IPS DF 6.9 (cell line): ENCODE data around the gene RB1.
"Not testable (repeated sequence)": the region's sequence is repeated elsewhere in the genome, so short reads cannot be mapped to it uniquely, and the experiment has no call there.

Experiments used
- DNase-seq: peaks from one replicate; pipeline ENCODE4 v3.0.0-alpha.2; 2013; ENCODE audit warnings: low read depth, low spot score
- H3K27ac ChIP-seq: one replicate; pipeline ENCODE4 v1.5.1; 2013; ENCODE audit warnings: low read length, control low read depth
- H3K27me3 ChIP-seq: 2 replicates; pipeline ENCODE4 v1.6.1; 2013; ENCODE audit warnings: mild to moderate bottlenecking, low read length; ENCODE audit not compliant: control insufficient read depth, insufficient read depth
- H3K36me3 ChIP-seq: 2 replicates; pipeline ENCODE4 v1.6.1; 2013; ENCODE audit warnings: low read length; ENCODE audit not compliant: control insufficient read depth, insufficient read depth
- H3K4me1 ChIP-seq: 2 replicates; pipeline ENCODE4 v1.6.1; 2013; ENCODE audit warnings: low read length; ENCODE audit not compliant: control insufficient read depth, insufficient read depth
- H3K4me3 ChIP-seq: 2 replicates; pipeline ENCODE4 v1.5.1; 2013; ENCODE audit warnings: mild to moderate bottlenecking, low read length
- H3K9me3 ChIP-seq: 2 replicates; pipeline ENCODE4 v1.6.1; 2013; ENCODE audit warnings: low read length, inconsistent platforms; ENCODE audit not compliant: control insufficient read depth, insufficient read depth
- WGBS: extraction: QIAGEN DNeasy Blood & Tissue Kit; methylation state at CpG from one replicate; pipeline ENCODE4 v1.1.7; 2013; ENCODE audit warnings: mixed read lengths, missing lambda C conversion rate; ENCODE audit not compliant: insufficient read length, insufficient coverage; 5-methylcytosine and 5-hydroxymethylcytosine counted together

RB1 gene

DNA sequence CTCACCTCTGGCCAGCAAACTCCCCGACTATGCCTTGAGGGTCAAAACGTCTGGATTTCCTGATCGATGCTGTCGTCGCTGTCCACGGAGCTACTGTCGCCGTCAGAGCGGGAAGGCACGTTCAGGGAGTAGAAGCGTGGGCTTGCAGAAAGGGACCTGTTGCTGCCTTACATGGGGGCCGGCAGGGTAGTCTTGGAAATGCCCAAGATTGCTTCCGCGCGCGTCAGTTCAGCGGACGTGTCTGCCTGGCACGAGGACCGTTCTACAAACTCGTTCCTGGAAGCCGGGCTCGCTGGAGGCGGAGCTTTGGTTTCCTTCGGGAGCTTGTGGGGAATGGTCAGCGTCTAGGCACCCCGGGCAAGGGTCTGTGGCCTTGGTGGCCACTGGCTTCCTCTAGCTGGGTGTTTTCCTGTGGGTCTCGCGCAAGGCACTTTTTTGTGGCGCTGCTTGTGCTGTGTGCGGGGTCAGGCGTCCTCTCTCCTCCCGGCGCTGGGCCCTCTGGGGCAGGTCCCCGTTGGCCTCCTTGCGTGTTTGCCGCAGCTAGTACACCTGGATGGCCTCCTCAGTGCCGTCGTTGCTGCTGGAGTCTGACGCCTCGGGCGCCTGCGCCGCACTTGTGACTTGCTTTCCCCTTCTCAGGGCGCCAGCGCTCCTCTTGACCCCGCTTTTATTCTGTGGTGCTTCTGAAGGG lies 15.4 kb downstream of the RB1 start:
- no CpG with 5 or more reads among the region's 47 CpGs for WGBS
- H3K4me3 ChIP-seq = no peak overlapping the region
- H3K27me3 ChIP-seq = no peaks in the 10 kb centered on the region
- DNase-seq = no peak
- H3K27ac ChIP-seq = no peak overlapping the region
- peaks cover 2% of the 10 kb centered on the region; the same call in 1 of the 2 replicates for H3K36me3 ChIP-seq
- no peaks in the 10 kb centered on the region for H3K9me3 ChIP-seq
- no peaks in the 10 kb centered on the region for H3K4me1 ChIP-seq

DNA sequence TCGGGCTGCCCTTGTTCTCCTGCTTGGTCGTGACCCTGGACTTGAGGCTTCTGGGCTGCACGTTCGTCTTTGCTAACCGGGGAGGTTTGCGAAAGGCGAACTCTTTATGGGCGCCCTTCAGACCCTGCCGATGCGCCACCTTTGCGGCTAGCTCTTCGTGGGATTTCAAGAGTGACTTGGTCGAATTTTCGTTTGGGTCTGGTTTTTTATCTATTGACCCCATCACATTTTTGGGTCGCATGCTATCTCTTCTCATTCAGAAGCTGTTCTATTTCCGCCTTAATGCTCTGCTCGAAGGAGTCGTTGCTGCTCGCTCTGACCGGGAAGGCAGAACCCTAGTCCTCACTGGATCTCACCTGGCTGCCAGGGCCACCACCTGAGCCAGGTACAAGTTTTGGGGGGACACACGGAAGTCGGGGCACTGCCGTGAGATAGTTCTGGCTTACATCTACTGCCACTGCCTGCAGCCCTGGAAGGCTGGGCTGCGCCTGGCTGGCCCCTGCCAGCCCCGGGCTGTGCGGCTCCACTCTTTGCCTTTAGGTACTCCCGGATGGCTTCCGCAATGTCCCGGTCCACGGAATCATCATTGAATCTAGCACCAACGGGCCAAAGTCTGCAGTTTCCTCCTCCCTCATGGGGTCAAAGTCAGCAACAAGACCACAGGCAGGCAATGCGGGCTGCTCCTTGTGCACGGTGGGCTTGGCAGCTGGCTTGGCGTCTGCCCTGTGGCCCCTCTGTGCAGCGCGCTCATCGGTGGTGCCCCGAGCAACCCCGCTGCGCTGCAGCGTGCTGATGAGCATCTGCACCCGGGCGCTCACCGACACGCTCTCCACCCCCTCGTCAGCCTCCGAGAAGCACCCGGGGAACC lies 16.2 kb downstream of the RB1 start:
- Histone ChIP-seq H3K27ac (no peak overlapping the region), H3K36me3 (peaks cover 2% of the 10 kb centered on the region; the same call in 1 of the 2 replicates), H3K27me3 (no peaks in the 10 kb centered on the region), H3K4me1 (no peaks in the 10 kb centered on the region), H3K9me3 (no peaks in the 10 kb centered on the region), H3K4me3 (no peak overlapping the region)
- no peak for DNase-seq
- no CpG with 5 or more reads among the region's 48 CpGs for WGBS

DNA sequence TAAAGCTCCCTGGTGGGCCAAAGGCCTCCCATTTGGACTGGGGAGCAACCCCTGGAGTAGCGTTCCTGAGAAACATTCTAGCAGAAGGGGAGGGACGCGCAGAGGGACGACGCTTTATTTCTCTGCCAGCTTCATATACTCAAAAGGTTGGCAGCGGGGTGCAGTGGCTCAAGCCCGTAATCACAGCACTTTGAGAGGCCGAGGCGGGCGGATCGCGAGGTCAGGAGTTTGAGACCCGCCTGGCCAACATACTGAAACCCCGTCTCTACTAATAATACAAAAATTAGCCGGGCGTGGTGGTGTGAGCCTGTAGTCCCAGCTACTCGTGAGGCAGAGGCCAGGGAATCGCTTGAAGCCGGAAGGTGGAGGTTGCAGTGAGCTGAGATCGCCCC lies 16.8 kb downstream of the RB1 start:
- Histone ChIP-seq H3K27me3 (no peaks in the 10 kb centered on the region), H3K9me3 (no peaks in the 10 kb centered on the region), H3K36me3 (peaks cover 2% of the 10 kb centered on the region; the same call in 1 of the 2 replicates), H3K27ac (no peak overlapping the region), H3K4me1 (no peaks in the 10 kb centered on the region), H3K4me3 (no peak overlapping the region)
- WGBS = no CpG with 5 or more reads among the region's 20 CpGs
- no peak for DNase-seq

DNA sequence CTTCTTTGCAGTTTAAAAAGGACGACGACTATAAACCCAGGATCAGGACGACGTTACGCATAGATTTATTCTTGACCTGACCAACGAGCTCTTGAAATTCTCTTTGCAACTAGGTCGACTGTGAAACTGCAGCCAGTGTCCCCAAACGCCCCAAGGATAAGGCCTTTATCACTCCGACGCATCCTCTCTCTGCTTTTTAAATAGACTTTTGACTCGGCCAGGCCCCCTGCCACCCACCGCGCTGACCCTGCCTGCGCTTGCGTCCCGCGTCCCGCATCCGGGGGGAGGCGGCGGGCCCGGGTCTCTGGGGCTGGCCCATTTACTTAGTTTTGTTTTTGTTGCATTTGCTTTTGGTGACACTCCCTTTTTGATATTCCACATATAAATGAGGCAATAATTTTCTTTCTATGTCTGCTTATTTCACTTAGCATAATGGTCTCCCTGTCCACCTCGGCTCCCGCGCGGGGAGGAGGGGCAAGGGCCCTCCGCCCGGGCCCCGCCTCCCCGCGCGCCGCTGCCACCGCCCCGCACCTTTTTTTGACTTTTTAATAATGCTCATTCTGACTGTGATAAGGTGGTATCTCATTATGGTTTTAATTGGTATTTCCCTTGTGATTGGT lies 17.4 kb downstream of the RB1 start:
- Histone ChIP-seq H3K36me3 (peaks cover 2% of the 10 kb centered on the region; the same call in 1 of the 2 replicates), H3K4me3 (no peak overlapping the region), H3K27me3 (no peaks in the 10 kb centered on the region), H3K4me1 (no peaks in the 10 kb centered on the region), H3K9me3 (no peaks in the 10 kb centered on the region), H3K27ac (no peak overlapping the region)
- no CpG with 5 or more reads among the region's 35 CpGs for WGBS
- DNase-seq = no peak

DNA sequence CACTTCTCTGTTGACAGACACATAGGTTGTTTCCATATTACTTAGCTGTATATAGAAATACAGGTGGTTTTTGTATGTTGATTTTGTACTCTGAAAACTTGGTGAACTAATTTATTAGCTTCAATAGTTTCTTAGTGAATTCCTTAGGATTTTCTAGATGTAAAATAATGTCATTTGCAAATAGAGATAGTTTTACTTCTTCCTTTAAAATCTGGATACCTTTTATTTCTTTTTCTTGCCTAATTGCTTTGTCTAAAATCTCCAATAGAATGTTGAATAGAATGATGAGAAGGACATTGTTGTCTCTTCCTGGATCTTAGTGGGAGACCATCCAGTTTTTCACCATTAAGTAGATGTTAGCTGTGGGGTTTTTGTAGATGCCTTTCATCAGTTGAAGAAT lies 18.7 kb downstream of the RB1 start:
- no peak overlapping the region for H3K27ac ChIP-seq
- H3K36me3 ChIP-seq = peaks cover 2% of the 10 kb centered on the region; the same call in 1 of the 2 replicates
- DNase-seq = no peak
- no peaks in the 10 kb centered on the region for H3K9me3 ChIP-seq
- no peaks in the 10 kb centered on the region for H3K27me3 ChIP-seq
- no peaks in the 10 kb centered on the region for H3K4me1 ChIP-seq
- no peak overlapping the region for H3K4me3 ChIP-seq

DNA sequence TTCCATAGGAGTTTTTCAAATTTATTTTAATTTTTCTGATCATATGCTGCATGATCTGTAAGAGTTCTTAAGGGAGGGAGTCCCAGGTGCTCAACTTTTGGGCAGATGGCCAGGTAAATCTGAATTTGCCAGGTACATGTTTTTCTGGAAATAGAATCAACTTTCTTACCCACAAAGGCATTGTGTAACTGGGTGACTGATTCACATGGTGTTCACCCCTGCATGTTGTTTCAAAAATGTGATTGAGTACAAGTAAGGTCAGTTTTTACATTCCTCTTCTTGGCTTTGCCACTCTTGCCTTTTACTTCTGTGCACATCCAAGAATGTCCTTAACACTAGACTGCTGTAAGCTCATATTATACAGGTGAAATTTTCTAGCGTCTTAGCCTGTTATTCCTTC lies 30.4 kb downstream of the RB1 start:
- Histone ChIP-seq H3K36me3 (no peaks in the 10 kb centered on the region), H3K27me3 (no peaks in the 10 kb centered on the region), H3K4me3 (no peak overlapping the region), H3K4me1 (no peaks in the 10 kb centered on the region), H3K27ac (no peak overlapping the region), H3K9me3 (no peaks in the 10 kb centered on the region)
- DNase-seq = no peak
- WGBS = no CpG with 5 or more reads among the region's 1 CpG

DNA sequence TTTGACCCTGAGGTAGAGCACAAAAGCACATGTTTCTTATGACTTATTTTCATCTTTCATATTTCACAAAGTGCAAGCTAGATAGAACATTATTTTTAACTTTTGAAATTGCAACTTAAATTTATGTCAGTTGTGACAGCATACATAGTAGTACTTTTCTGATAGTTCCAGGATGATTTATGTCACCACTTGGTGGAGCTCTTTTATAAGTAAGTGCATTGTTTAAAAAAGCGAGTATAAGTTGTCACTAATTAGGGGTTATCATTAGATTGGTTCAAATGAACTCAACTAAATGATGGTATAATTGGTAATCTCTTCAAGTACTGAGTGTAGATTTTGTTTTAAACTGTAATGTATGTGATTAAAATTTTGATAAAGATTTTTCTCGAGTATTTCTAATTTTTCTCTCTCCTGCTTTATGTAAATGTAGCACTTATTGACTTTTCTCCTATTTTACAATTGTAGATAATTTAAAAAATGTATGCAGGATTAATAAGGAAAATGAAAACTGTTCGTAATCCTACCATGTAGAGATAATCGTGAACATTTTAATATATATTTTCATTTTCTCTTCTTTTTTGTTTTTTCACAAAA lies 31.1 kb downstream of the RB1 start:
- no peaks in the 10 kb centered on the region for H3K27me3 ChIP-seq
- DNase-seq = no peak
- no peaks in the 10 kb centered on the region for H3K4me1 ChIP-seq
- no peaks in the 10 kb centered on the region for H3K36me3 ChIP-seq
- no peaks in the 10 kb centered on the region for H3K9me3 ChIP-seq
- H3K4me3 ChIP-seq = no peak overlapping the region
- no CpG with 5 or more reads among the region's 4 CpGs for WGBS
- no peak overlapping the region for H3K27ac ChIP-seq

DNA sequence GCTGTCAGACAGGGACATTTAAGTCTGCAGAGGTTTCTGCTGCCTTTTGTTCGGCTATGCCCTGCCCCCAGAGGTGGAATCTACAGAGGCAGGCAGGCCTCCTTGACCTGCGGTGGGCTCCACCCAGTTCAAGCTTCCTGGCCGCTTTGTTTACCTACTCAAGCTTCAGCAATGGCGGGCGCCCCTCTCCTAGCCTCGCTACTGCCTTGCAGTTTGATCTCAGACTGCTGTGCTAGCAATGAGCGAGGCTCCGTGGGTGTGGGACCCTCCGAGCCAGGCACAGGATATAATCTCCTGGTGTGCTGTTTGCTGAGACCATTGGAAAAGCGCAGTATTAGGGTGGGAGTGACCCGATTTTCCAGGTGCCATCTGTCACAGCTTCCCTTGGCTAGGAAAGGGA lies 35.6 kb downstream of the RB1 start:
- not testable (repeated sequence) for H3K4me3 ChIP-seq, H3K27ac ChIP-seq, H3K27me3 ChIP-seq, H3K4me1 ChIP-seq, H3K36me3 ChIP-seq, H3K9me3 ChIP-seq, DNase-seq
- WGBS = no CpG with 5 or more reads among the region's 11 CpGs

DNA sequence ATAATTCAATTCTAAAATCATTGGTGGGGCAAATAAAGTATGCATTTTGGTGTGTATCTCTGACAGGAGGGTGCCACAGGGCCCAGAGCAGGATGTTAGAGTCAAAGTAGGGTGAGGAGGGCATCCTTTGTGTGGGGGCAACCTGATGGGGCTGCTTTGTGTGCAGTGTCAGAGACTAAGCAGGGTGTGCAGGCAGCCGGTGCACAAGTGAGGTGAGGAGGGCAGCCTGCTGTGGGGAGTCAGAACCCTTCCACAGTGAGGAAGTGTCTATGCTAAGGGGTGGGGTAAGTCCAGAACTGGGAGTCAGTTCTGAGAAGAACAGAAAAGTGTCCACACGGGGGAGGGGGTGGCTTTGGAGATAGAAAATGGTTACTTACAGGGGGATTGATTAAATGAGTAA lies 40.7 kb downstream of the RB1 start:
- Histone ChIP-seq H3K27me3 (no peaks in the 10 kb centered on the region), H3K27ac (no peak overlapping the region), H3K9me3 (no peaks in the 10 kb centered on the region), H3K4me3 (no peak overlapping the region), H3K36me3 (no peaks in the 10 kb centered on the region), H3K4me1 (no peaks in the 10 kb centered on the region)
- no CpG with 5 or more reads among the region's 2 CpGs for WGBS
- DNase-seq = no peak

DNA sequence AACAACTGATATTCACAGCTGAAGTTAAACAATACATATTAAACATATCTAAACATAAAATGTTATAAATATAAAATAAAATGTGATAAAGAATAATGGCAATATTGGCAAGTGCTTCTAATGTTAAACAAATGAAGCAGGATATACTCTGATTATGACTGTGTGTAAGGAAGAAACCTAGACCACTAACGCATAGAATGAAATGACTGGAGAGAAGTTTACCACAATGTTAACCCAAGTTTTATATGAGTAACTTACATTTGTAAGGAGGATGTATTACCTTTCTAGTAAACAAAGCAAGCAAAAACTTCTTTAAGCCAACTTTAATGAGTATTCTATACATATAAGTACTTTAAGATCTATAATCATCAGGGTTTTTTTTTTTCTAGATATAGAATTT lies 43.0 kb downstream of the RB1 start:
- Histone ChIP-seq H3K4me3 (no peak overlapping the region), H3K27me3 (no peaks in the 10 kb centered on the region), H3K9me3 (no peaks in the 10 kb centered on the region), H3K4me1 (no peaks in the 10 kb centered on the region), H3K27ac (no peak overlapping the region), H3K36me3 (no peaks in the 10 kb centered on the region)
- no peak for DNase-seq
- no CpG with 5 or more reads among the region's 1 CpG for WGBS
